SU-DHL-6 (cell line): ENCODE data around the gene ASB18.

ENCODE experiments used
- H2AFZ ChIP-seq: fragments of 200-600 bp; sonication (generic); 2 replicates; pipeline ENCODE4 v1.6.1; 2014; ENCODE audit warnings: low read depth, mild to moderate bottlenecking, moderate library complexity, mixed read lengths, antibody characterized with exemption, low read length; ENCODE audit not compliant: severe bottlenecking
- H3F3A ChIP-seq: fragments of 200-600 bp; shearing (Covaris generic); 2 replicates; pipeline ENCODE4 v1.6.0; 2016; ENCODE audit warnings: antibody characterized with exemption, mild to moderate bottlenecking; ENCODE audit not compliant: insufficient read depth
- H3K27ac ChIP-seq: fragments of 200-600 bp; sonication (generic); 2 replicates; pipeline ENCODE4 v1.5.1; 2016; ENCODE audit warnings: low read depth, mild to moderate bottlenecking, low read length, moderate library complexity, mixed read lengths
- H3K27me3 ChIP-seq: fragments of 200-600 bp; sonication (generic), shearing (Covaris generic); 2 replicates; pipeline ENCODE4 v1.6.0; 2014; ENCODE audit warnings: mild to moderate bottlenecking, low read length
- H3K36me3 ChIP-seq: fragments of 200-600 bp; sonication (generic); 2 replicates; pipeline ENCODE4 v1.6.1; 2014; ENCODE audit warnings: mild to moderate bottlenecking, low read length, mixed read lengths
- H3K4me2 ChIP-seq: fragments of 300-600, 200-600 bp; shearing (Covaris generic), sonication (generic); 2 replicates; pipeline ENCODE4 v1.6.0; 2014; ENCODE audit warnings: low read length, low read depth, mild to moderate bottlenecking; ENCODE audit not compliant: poor library complexity, severe bottlenecking
- H3K4me3 ChIP-seq: fragments of 200-600 bp; sonication (generic); 2 replicates; pipeline ENCODE4 v1.5.1; 2014; ENCODE audit warnings: antibody characterized with exemption, low read length, mild to moderate bottlenecking, mixed read lengths; ENCODE audit not compliant: insufficient read depth, poor library complexity, severe bottlenecking
- H3K79me2 ChIP-seq: fragments of 200-600 bp; sonication (generic); 2 replicates; pipeline ENCODE4 v1.6.1; 2014; ENCODE audit warnings: mild to moderate bottlenecking, low read length, moderate library complexity; ENCODE audit not compliant: insufficient read depth
- H3K9ac ChIP-seq: fragments of 200-600 bp; sonication (generic); 2 replicates; pipeline ENCODE4 v1.7.0; 2014; ENCODE audit warnings: mild to moderate bottlenecking, low read length
- H3K9me2 ChIP-seq: fragments of 200-600 bp; sonication (generic); replicated peaks from 2 replicates; pipeline ENCODE4 v1.6.1; 2014; ENCODE audit warnings: low read length; ENCODE audit not compliant: insufficient read depth
- H3K9me3 ChIP-seq: fragments of 200-600 bp; sonication (generic); 2 replicates; pipeline ENCODE4 v1.6.1; 2014; ENCODE audit warnings: low read length, mixed read lengths; ENCODE audit not compliant: insufficient read depth
- H4K20me1 ChIP-seq: fragments of 200-600 bp; sonication (generic); 2 replicates; pipeline ENCODE4 v1.6.1; 2014; ENCODE audit warnings: low read depth, mild to moderate bottlenecking, antibody characterized with exemption, low read length, moderate library complexity, mixed read lengths
- CTCF ChIP-seq: fragments of 200-600 bp; sonication (generic); IDR thresholded peaks from one replicate; pipeline ENCODE4 v1.5.1; 2017; ENCODE audit warnings: antibody characterized with exemption, mild to moderate bottlenecking, low read length, moderate library complexity; ENCODE audit not compliant: insufficient read depth, poor library complexity, severe bottlenecking
- EZH2phosphoT487 ChIP-seq: fragments of 200-600 bp; sonication (generic), shearing (Covaris generic); conservative IDR thresholded peaks from 2 replicates; pipeline ENCODE4 v1.6.1; 2018; ENCODE audit warnings: mild to moderate bottlenecking, antibody characterized with exemption, low read length, moderate library complexity, mixed read lengths

The ASB18 gene

GRCh38 chr2:236250909-236251579 lies 13.2 kb downstream of the ASB18 start:
- H3K27me3 ChIP-seq: no peaks in the 10 kb centered on the region
- no peaks in the 10 kb centered on the region for H3K9me2 ChIP-seq
- no peak overlapping the region for H3K4me2 ChIP-seq
- H3K27ac ChIP-seq: no peak overlapping the region
- no peaks in the 10 kb centered on the region for H3F3A ChIP-seq
- H3K4me3 ChIP-seq: no peak overlapping the region
- no peak overlapping the region for H3K9ac ChIP-seq
- no peaks in the 10 kb centered on the region for H4K20me1 ChIP-seq
- no peak for TF ChIP-seq EZH2phosphoT487
- no peaks in the 10 kb centered on the region for H3K9me3 ChIP-seq
- H3K36me3 ChIP-seq: no peaks in the 10 kb centered on the region
- no peaks in the 10 kb centered on the region for H3K79me2 ChIP-seq
- no peak overlapping the region for H2AFZ ChIP-seq

- no peak for TF ChIP-seq CTCF
- no peak for TF ChIP-seq EZH2phosphoT487
- Histone ChIP-seq H3K9me3 (no peaks in the 10 kb centered on the region), H3F3A (no peaks in the 10 kb centered on the region), H3K9ac (no peak overlapping the region), H4K20me1 (no peaks in the 10 kb centered on the region), H2AFZ (no peak overlapping the region), H3K36me3 (no peaks in the 10 kb centered on the region), H3K79me2 (no peaks in the 10 kb centered on the region), H3K27me3 (no peaks in the 10 kb centered on the region), H3K27ac (no peak overlapping the region), H3K9me2 (no peaks in the 10 kb centered on the region), H3K4me2 (no peak overlapping the region), H3K4me3 (no peak overlapping the region)
These were observed 13.9 kb downstream of the ASB18 start for GRCh38 chr2:236250286-236250685.

GRCh38 chr2:236249066-236249465 lies 15.1 kb downstream of the ASB18 start:
- no peaks in the 10 kb centered on the region for H3K36me3 ChIP-seq
- H3K4me3 ChIP-seq: no peak overlapping the region
- no peaks in the 10 kb centered on the region for H3K79me2 ChIP-seq
- no peaks in the 10 kb centered on the region for H4K20me1 ChIP-seq
- no peak overlapping the region for H2AFZ ChIP-seq
- H3K27ac ChIP-seq: no peak overlapping the region
- H3F3A ChIP-seq: no peaks in the 10 kb centered on the region
- TF ChIP-seq EZH2phosphoT487: no peak
- no peak for TF ChIP-seq CTCF
- no peak overlapping the region for H3K9ac ChIP-seq
- no peaks in the 10 kb centered on the region for H3K9me2 ChIP-seq
- H3K4me2 ChIP-seq: no peak overlapping the region
- H3K27me3 ChIP-seq: no peaks in the 10 kb centered on the region
- no peaks in the 10 kb centered on the region for H3K9me3 ChIP-seq

- no peaks in the 10 kb centered on the region for H3K79me2 ChIP-seq
- H3K27ac ChIP-seq: no peak overlapping the region
- H3K9ac ChIP-seq: no peak overlapping the region
- H3K27me3 ChIP-seq: no peaks in the 10 kb centered on the region
- H3K4me2 ChIP-seq: no peak overlapping the region
- no peaks in the 10 kb centered on the region for H4K20me1 ChIP-seq
- no peak overlapping the region for H3K4me3 ChIP-seq
- TF ChIP-seq CTCF: no peak
- TF ChIP-seq EZH2phosphoT487: no peak
- no peaks in the 10 kb centered on the region for H3K36me3 ChIP-seq
- H3F3A ChIP-seq: no peaks in the 10 kb centered on the region
- H3K9me2 ChIP-seq: no peaks in the 10 kb centered on the region
- H2AFZ ChIP-seq: no peak overlapping the region
- no peaks in the 10 kb centered on the region for H3K9me3 ChIP-seq
These were observed 17.4 kb downstream of the ASB18 start for GRCh38 chr2:236246711-236247246.
